ENCODE data around the gene KCNH5.

Gene KCNH5

GRCh38 chr14:62983821-62984220, 61.4 kb downstream of the KCNH5 start:
- FAIRE-seq: no peak

- no peak for FAIRE-seq
These were observed 64.6 kb downstream of the KCNH5 start for GRCh38 chr14:62980693-62981092.

GRCh38 chr14:62957562-62957961, 87.7 kb downstream of the KCNH5 start:
- FAIRE-seq: no peak

- FAIRE-seq: no peak
These were observed 88.8 kb downstream of the KCNH5 start for GRCh38 chr14:62956413-62956812.

- FAIRE-seq: no peak
These were observed 91.1 kb downstream of the KCNH5 start for GRCh38 chr14:62954165-62954564.

- no peak for FAIRE-seq
These were observed 93.0 kb downstream of the KCNH5 start for GRCh38 chr14:62952226-62952625.

GRCh38 chr14:62947301-62947700, 98.0 kb downstream of the KCNH5 start:
- no peak for FAIRE-seq

- no peak for FAIRE-seq
These were observed 99.0 kb downstream of the KCNH5 start for GRCh38 chr14:62946221-62946620.

GRCh38 chr14:62943202-62943601, 102.1 kb downstream of the KCNH5 start:
- no peak for FAIRE-seq

GRCh38 chr14:62939970-62940369, 105.3 kb downstream of the KCNH5 start:
- FAIRE-seq: no peak

GRCh38 chr14:62938778-62939177, 106.5 kb downstream of the KCNH5 start:
- FAIRE-seq: no peak

- no peak for FAIRE-seq
These were observed 110.8 kb downstream of the KCNH5 start for GRCh38 chr14:62934439-62934838.

GRCh38 chr14:62921466-62921865, 123.8 kb downstream of the KCNH5 start:
- FAIRE-seq: no peak

- FAIRE-seq: no peak
These were observed 128.7 kb downstream of the KCNH5 start for GRCh38 chr14:62916551-62916950.

- no peak for FAIRE-seq
These were observed 130.4 kb downstream of the KCNH5 start for GRCh38 chr14:62914873-62915272.

GRCh38 chr14:62914025-62914424, 131.2 kb downstream of the KCNH5 start:
- no peak for FAIRE-seq

- no peak for FAIRE-seq
These were observed 136.8 kb downstream of the KCNH5 start for GRCh38 chr14:62908506-62908905.

- FAIRE-seq: no peak
These were observed 139.7 kb downstream of the KCNH5 start for GRCh38 chr14:62905566-62905965.

- no peak for FAIRE-seq
These were observed 147.5 kb downstream of the KCNH5 start for GRCh38 chr14:62897771-62898170.

GRCh38 chr14:62896932-62897456, 148.3 kb downstream of the KCNH5 start:
- no peak for FAIRE-seq

GRCh38 chr14:62894736-62895135, 150.5 kb downstream of the KCNH5 start:
- no peak for FAIRE-seq

- no peak for FAIRE-seq
These were observed 155.9 kb downstream of the KCNH5 start for GRCh38 chr14:62889364-62889763.

GRCh38 chr14:62886461-62886860, 158.8 kb downstream of the KCNH5 start:
- no peak for FAIRE-seq

GRCh38 chr14:62885451-62885850, 159.8 kb downstream of the KCNH5 start:
- no peak for FAIRE-seq

- FAIRE-seq: no peak
These were observed 162.3 kb downstream of the KCNH5 start for GRCh38 chr14:62882967-62883366.

- FAIRE-seq: no peak
These were observed 178.9 kb downstream of the KCNH5 start for GRCh38 chr14:62866376-62866775.
